Fibroblast of upper back skin (primary cell): ENCODE results near the gene GNG5.
"Not testable (repeated sequence)": the region's sequence is repeated elsewhere in the genome, so short reads cannot be mapped to it uniquely, and the experiment has no call there.

ENCODE experiments used
- DNase-seq: peaks from one replicate; pipeline ENCODE4 v3.0.0-alpha.2; 2013

Gene GNG5

DNA sequence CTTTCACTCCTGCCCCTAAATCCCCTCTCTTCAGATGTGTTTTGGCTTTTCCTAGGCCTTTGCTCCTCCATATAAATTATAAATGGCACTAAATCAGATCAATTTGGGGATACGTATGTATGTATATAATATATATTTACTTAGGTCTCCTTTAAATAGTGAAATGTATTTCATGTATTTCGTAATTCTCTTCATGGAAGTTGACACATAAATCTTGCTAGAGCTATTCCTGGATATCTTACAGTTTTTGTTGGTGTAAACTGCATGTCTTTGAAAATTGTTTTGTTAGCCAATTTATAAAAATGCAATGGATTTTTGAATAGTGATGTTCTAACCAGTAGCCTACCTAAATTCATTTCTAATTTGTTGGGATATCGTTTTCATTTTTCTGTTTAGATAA lies 18.3 kb downstream of the GNG5 start:
- DNase-seq: no peak

DNA sequence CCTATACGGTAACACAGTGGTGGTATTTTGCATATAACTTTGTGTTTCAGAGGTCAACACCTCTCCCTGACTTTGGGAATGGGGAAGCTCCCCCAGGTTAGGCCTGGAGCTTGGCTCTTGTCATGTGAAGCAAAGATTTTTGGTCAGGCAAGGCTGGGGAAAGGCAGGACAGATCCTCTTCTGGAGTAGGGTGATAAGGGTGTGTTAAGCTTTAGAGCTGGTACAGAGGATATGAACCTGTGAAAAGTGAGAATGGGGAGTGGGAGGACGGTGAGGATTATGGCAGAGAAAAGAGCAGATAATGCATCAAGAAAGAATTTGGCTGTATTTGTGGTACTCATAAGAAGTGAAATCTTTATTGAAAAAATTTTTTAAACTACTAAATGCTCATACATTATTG lies 25.1 kb downstream of the GNG5 start:
- no peak for DNase-seq

DNA sequence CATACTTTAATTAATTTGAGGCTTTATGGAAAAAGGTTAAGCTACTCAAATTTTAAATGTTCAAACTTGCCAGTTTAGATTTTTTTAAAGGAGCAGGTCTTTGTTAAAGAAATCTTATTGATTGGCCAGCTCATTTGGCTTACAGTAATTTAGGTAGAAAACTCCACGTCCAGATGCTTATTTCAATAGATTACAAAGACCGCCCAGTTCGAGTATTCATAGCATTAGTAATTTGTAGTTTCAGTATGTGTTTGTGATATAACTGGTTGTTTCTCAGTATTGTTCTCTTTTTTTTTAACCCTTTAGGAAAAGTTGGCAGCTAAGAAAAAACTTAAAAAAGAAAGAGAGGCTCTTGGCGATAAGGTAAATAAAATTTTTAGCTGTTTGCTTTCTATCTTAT lies 25.7 kb downstream of the GNG5 start:
- DNase-seq: no peak

DNA sequence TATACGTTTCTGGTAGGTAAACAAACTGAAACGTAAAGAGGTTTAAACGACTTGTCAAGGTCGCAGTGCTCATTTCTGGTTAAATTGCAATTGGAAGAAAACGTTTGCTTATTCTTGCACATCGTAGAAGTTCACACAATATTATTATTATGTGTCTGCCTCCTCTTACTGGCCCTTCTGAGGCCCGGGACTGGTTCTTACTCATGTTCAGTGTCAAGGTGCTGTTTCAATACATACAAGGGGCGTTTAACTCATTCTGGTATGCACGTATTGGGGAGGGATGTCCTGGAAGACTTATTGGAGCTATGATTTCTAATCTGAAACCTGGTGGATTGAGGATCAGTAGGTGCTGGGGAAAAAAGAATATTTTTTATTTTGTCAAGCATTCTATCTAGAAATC lies 26.4 kb downstream of the GNG5 start:
- DNase-seq: no peak

DNA sequence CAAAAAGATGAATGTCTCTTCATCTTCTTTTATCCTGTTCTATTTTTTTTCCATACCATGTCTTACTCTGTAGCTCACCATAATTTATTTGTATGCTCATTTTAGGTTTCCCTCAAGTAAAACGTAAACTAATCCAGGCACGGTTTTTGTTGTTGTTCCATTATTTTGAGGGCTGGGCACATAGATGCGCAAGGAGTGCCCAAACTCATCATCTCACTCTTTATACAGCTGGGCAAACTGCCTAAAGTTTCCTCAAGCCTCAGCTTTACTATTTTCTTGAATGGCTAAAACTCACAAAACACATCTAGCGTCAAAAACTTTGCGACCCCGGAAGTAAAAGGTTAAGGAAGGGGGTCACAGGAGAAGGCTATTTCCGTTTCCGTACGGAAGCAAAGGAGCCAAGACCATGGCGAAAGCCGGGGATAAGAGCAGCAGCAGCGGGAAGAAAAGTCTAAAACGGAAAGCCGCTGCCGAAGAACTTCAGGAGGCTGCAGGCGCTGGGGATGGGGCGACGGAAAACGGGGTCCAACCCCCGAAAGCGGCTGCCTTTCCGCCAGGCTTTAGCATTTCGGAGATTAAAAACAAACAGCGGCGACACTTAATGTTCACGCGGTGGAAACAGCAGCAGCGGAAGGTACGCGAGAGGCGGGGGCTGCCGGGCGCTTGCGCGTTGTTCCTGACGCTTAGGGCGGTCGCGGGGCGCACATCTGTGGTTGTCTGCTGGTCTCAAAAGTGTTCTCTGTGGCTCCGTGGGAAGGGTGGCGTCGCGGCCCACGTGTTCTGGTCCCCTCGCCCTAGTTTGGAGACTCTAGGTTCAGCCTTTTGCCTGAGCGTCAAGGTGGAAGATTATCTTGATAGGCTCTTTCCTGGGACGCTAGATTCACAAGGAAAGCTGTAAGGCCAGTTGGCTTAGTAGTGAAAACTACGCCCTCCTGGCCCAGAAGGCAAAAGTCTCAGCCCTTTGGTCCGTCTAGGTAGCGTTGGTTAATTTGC lies 27.2 kb downstream of the GNG5 start, which contains the start of gene RPF1:
TSS of gene RPF1 (plus strand) at position 391 of the 993 bp plus-strand sequence. CDS start at position 407, 16 bp downstream.
- DNase-seq: peak; percentile 86

DNA sequence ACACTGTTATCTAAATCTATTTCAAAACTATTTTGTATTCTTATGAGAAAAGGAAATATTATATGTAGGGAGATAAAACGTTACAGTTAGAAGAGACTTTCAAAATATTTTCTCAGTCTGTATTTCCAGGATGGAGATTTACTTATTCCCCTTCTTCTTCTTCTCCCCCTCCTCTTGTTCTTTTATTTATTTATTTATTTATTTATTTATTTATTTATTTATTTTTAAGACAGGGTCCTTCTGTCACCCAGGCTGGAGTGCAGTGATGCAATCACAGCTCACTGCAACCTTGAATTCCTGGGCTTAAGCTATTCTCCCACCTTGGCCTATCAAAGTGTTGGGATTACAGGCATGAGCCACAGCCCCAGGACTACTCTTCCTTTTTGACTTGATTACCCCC lies 30.2 kb downstream of the GNG5 start:
- no peak for DNase-seq

DNA sequence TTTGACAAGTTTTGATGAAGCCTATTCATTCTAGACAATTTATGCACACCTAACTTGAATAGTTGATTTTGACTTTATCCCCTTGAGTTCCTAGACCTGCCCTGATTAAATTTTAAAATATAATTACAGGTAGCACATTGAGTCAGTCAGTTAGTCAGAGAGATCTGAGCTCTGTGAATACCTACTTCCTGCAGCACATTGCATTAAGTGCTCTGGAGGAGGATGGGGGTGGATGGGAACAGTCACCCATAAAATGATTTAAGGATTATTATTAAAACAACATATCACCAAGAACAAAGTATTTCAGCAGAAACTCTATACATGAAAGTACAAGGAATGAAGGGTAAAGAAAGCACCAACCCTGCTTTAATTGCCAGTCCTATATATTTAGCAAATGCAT lies 39.1 kb downstream of the GNG5 start:
- DNase-seq: no peak

DNA sequence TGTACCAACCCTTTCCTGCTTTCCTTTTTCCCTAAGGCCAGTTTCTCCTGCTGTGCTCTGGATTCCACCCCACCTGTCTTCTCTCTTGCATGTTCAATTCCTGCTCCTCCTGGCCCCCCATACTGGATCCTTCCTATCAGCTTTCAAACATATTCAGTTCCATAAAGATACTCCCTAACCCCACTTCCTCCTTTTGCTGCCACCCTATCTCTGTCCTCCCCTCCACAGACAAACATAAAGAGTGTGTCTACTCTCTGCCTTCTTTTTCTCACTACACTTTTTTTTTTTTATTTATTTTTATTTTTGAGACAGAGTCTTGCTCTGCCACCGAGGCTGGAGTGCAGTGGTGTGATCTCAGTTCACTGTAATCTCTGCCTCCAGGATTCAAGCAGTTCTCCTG lies 44.3 kb downstream of the GNG5 start:
- DNase-seq: no peak

DNA sequence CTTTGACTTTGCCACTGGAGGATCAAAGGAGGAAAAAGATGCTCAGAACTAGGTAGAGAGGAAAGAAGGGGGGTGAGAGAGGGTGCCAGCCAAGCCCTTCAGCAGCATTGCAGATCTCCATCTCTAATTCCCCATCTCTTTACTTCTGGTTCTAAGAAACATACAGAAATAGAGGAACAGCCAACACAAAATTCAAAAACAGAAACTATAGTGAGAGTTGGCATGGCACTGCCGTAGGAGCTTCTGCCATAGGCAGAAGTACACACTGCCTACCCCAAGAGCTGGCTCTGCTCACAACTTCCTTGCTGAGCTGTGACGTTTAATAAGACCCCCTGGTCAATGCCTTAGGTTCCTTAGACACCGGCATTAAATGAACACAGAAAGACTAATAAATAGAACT lies 53.9 kb downstream of the GNG5 start:
- DNase-seq: no peak

DNA sequence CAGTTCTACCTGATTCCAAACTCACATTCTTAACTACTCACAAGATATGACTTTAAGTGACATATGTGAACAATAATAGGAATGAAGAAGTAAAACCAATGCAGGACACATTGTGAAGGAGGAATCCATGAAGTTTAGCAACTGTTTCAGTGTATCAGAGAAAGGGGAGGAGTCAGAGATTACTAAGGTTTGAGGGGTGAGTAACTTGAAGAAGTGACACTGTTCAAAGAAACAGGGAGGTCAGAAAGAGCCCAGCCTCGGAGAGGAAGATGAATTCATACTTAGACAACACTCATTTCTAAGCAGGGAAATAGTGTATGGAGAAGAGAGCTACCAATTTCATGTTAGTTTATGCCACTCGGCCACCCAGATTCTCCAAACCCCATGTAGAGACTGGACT lies 55.5 kb downstream of the GNG5 start:
- no peak for DNase-seq

DNA sequence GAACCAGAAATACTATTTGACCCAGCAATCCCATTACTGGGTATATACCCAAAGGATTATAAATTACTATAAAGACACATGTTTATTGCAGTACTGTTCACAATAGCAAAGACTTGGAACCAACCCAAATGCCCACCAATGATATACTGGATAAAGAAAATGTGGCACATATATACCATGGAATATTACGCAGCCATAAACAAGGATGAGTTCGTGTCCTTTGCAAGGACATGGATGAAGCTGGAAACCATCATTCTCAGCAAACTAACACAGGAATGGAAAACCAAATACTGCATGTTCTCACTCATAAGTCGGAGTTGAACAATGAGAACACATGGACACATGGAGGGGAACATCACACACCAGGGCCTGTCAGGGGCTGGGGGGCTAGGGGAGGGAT lies 57.7 kb downstream of the GNG5 start:
- not testable (repeated sequence) for DNase-seq
